ENCODE results near the gene PLCZ1. TPM values are rescaled to one million over a fixed set of nuclear protein-coding genes. Genes with fewer than 3 reads are reported as not detected.
A peak's percentile ranks its signal among the peaks of the same experiment; 100 is the strongest.

PLCZ1 gene
- total and polyA plus RNA-seq, 2 experiments from 2014 or later, result not detected

DNA sequence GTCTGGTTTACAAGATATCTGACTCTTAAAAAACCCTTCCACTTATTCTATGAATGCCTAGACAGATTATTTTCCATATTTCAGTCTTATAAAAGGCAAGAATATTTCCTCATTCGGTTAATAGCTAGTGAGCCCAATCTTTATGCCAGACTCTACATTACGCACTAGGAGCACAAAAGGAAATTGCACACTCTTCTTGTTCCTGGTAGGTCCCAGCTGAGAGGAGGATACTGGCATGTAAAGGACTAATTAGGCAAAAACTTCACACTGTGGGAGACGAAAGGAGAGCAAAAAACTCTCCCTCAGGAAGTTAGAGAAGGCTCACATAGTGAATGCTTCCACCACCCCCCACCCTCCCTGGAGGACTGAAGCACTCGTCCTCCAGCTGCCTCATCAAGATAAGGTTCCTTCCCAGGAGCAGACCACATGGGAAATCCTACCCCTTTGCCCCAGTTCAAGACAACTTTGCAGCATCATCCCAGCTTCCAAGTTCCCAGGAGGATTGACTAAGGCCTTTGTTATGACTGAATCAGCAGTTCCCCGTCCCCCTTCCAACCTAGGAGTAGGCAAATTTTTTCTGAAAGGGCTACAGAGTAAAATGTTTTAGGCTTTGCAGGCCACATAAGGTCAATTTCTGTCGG is 14.6 kb upstream of the PLCZ1 start:
- Histone ChIP-seq H2AFZ (no peak overlapping the region), H3K79me2 (replicated peaks; ENCODE audit: insufficient read depth) (no peaks in the 10 kb centered on the region), H3K4me2 (0 out of 2 replicates have a peak overlapping the region, but pooled peaks have one; percentile 39), H3K9me2 (ENCODE audit: insufficient read depth) (no peaks in the 10 kb centered on the region), H3K27me3 (ENCODE audit: insufficient read depth) (no peaks in the 10 kb centered on the region), H3K36me3 (ENCODE audit: insufficient read depth) (no peaks in the 10 kb centered on the region), H4K20me1 (replicated peaks; ENCODE audit: insufficient read depth) (no peaks in the 10 kb centered on the region), H3K27ac (ENCODE audit: low read depth) (peak overlapping the region; percentile 77), H3K4me3 (no peak overlapping the region), H3F3A (replicated peaks; ENCODE audit: low read depth) (no peaks in the 10 kb centered on the region), H3K4me1 (ENCODE audit: insufficient read depth) (peaks cover 35% of the 10 kb centered on the region)
- H3K27ac Mint-ChIP-seq, result peak overlapping the region; percentile 87
- DNase-seq (ENCODE audit: low spot score) (peak; percentile 52), ATAC-seq (peak; percentile 68)
- peaks cover 4% of the 10 kb centered on the region for H3K27me3 Mint-ChIP-seq (ENCODE audit: insufficient read depth, low read depth, poor library complexity)
- no peaks in the 10 kb centered on the region; the same call in 2 of the 3 replicates for H3K36me3 Mint-ChIP-seq (ENCODE audit: low read depth)
- 0 out of 2 replicates have a peak, but pooled peaks have one; percentile 62 for TF ChIP-seq ZNF114 (CRISPR knock-in tag; IDR thresholded peaks at IDR 0.05)
- TF ChIP-seq, protein P1, sequence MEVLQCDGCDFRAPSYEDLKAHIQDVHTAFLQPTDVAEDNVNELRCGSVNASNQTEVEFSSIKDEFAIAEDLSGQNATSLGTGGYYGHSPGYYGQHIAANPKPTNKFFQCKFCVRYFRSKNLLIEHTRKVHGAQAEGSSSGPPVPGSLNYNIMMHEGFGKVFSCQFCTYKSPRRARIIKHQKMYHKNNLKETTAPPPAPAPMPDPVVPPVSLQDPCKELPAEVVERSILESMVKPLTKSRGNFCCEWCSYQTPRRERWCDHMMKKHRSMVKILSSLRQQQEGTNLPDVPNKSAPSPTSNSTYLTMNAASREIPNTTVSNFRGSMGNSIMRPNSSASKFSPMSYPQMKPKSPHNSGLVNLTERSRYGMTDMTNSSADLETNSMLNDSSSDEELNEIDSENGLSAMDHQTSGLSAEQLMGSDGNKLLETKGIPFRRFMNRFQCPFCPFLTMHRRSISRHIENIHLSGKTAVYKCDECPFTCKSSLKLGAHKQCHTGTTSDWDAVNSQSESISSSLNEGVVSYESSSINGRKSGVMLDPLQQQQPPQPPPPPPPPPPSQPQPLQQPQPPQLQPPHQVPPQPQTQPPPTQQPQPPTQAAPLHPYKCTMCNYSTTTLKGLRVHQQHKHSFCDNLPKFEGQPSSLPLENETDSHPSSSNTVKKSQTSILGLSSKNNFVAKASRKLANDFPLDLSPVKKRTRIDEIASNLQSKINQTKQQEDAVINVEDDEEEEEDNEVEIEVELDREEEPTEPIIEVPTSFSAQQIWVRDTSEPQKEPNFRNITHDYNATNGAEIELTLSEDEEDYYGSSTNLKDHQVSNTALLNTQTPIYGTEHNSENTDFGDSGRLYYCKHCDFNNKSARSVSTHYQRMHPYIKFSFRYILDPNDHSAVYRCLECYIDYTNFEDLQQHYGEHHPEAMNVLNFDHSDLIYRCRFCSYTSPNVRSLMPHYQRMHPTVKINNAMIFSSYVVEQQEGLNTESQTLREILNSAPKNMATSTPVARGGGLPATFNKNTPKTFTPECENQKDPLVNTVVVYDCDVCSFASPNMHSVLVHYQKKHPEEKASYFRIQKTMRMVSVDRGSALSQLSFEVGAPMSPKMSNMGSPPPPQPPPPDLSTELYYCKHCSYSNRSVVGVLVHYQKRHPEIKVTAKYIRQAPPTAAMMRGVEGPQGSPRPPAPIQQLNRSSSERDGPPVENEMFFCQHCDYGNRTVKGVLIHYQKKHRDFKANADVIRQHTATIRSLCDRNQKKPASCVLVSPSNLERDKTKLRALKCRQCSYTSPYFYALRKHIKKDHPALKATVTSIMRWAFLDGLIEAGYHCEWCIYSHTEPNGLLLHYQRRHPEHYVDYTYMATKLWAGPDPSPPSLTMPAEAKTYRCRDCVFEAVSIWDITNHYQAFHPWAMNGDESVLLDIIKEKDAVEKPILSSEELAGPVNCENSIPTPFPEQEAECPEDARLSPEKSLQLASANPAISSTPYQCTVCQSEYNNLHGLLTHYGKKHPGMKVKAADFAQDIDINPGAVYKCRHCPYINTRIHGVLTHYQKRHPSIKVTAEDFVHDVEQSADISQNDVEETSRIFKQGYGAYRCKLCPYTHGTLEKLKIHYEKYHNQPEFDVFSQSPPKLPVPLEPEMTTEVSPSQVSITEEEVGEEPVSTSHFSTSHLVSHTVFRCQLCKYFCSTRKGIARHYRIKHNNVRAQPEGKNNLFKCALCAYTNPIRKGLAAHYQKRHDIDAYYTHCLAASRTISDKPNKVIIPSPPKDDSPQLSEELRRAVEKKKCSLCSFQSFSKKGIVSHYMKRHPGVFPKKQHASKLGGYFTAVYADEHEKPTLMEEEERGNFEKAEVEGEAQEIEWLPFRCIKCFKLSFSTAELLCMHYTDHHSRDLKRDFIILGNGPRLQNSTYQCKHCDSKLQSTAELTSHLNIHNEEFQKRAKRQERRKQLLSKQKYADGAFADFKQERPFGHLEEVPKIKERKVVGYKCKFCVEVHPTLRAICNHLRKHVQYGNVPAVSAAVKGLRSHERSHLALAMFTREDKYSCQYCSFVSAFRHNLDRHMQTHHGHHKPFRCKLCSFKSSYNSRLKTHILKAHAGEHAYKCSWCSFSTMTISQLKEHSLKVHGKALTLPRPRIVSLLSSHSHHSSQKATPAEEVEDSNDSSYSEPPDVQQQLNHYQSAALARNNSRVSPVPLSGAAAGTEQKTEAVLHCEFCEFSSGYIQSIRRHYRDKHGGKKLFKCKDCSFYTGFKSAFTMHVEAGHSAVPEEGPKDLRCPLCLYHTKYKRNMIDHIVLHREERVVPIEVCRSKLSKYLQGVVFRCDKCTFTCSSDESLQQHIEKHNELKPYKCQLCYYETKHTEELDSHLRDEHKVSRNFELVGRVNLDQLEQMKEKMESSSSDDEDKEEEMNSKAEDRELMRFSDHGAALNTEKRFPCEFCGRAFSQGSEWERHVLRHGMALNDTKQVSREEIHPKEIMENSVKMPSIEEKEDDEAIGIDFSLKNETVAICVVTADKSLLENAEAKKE (CRISPR knock-in tag; IDR thresholded peaks at IDR 0.05), result peak; percentile 86
- no peak for TF ChIP-seq EZH2 (IDR thresholded peaks at IDR 0.05; ENCODE audit: low read depth, unreplicated experiment)
- H3K4me3 Mint-ChIP-seq, result no peak overlapping the region
- H3K4me1 Mint-ChIP-seq, result peaks cover 51% of the 10 kb centered on the region
- no peaks in the 10 kb centered on the region; the same call in 2 of the 3 replicates for H3K9me3 Mint-ChIP-seq

GRCh38 chr12:18751866-18752265 is 14.1 kb upstream of the PLCZ1 start:
- Mint-ChIP-seq H3K27ac (no peak overlapping the region), H3K9me3 (no peaks in the 10 kb centered on the region; the same call in 2 of the 3 replicates), H3K27me3 (ENCODE audit: insufficient read depth, low read depth, poor library complexity) (peaks cover 4% of the 10 kb centered on the region), H3K36me3 (ENCODE audit: low read depth) (no peaks in the 10 kb centered on the region; the same call in 2 of the 3 replicates), H3K4me1 (peaks cover 56% of the 10 kb centered on the region), H3K4me3 (no peak overlapping the region)
- H3K27me3 ChIP-seq (ENCODE audit: insufficient read depth), result no peaks in the 10 kb centered on the region
- peak overlapping the region; percentile 77 for H3K27ac ChIP-seq (ENCODE audit: low read depth)
- no peaks in the 10 kb centered on the region for H3F3A ChIP-seq (replicated peaks; ENCODE audit: low read depth)
- no peaks in the 10 kb centered on the region for H3K9me2 ChIP-seq (ENCODE audit: insufficient read depth)
- H3K4me1 ChIP-seq (ENCODE audit: insufficient read depth), result peaks cover 41% of the 10 kb centered on the region
- H4K20me1 ChIP-seq (replicated peaks; ENCODE audit: insufficient read depth), result no peaks in the 10 kb centered on the region
- H3K4me3 ChIP-seq, result no peak overlapping the region
- 0 out of 2 replicates have a peak overlapping the region, but pooled peaks have one; percentile 39 for H3K4me2 ChIP-seq
- DNase-seq (ENCODE audit: low spot score), result no peak
- ATAC-seq, result no peak
- H3K79me2 ChIP-seq (replicated peaks; ENCODE audit: insufficient read depth), result no peaks in the 10 kb centered on the region
- no peaks in the 10 kb centered on the region for H3K36me3 ChIP-seq (ENCODE audit: insufficient read depth)
- no peak overlapping the region for H2AFZ ChIP-seq
- no peak for TF ChIP-seq JUNB (IDR thresholded peaks at IDR 0.05; ENCODE audit: unreplicated experiment)
- TF ChIP-seq CTCF (conservative IDR thresholded peaks at IDR 0.05; ENCODE audit: low read depth in 2 of 2), result no peak
- no peak for TF ChIP-seq CREB1 (CRISPR knock-in tag; IDR thresholded peaks at IDR 0.05; ENCODE audit: low read depth)
- no peak for TF ChIP-seq NANOG (IDR thresholded peaks at IDR 0.05; ENCODE audit: borderline replicate concordance)
- no peak for TF ChIP-seq EZH2phosphoT487 (IDR thresholded peaks at IDR 0.05; ENCODE audit: unreplicated experiment)
- TF ChIP-seq STAT1 (IDR thresholded peaks at IDR 0.05; ENCODE audit: unreplicated experiment), result no peak
- TF ChIP-seq, protein P2, sequence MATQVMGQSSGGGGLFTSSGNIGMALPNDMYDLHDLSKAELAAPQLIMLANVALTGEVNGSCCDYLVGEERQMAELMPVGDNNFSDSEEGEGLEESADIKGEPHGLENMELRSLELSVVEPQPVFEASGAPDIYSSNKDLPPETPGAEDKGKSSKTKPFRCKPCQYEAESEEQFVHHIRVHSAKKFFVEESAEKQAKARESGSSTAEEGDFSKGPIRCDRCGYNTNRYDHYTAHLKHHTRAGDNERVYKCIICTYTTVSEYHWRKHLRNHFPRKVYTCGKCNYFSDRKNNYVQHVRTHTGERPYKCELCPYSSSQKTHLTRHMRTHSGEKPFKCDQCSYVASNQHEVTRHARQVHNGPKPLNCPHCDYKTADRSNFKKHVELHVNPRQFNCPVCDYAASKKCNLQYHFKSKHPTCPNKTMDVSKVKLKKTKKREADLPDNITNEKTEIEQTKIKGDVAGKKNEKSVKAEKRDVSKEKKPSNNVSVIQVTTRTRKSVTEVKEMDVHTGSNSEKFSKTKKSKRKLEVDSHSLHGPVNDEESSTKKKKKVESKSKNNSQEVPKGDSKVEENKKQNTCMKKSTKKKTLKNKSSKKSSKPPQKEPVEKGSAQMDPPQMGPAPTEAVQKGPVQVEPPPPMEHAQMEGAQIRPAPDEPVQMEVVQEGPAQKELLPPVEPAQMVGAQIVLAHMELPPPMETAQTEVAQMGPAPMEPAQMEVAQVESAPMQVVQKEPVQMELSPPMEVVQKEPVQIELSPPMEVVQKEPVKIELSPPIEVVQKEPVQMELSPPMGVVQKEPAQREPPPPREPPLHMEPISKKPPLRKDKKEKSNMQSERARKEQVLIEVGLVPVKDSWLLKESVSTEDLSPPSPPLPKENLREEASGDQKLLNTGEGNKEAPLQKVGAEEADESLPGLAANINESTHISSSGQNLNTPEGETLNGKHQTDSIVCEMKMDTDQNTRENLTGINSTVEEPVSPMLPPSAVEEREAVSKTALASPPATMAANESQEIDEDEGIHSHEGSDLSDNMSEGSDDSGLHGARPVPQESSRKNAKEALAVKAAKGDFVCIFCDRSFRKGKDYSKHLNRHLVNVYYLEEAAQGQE (IDR thresholded peaks at IDR 0.05; ENCODE audit: unreplicated experiment), result no peak

Measured in GM23338 (cell line).